Caco-2 (cell line): ENCODE results near the gene FAU. TPM values are rescaled to one million over a fixed set of nuclear protein-coding genes. Genes with fewer than 3 reads are reported as not detected.
A peak's percentile ranks its signal among the peaks of the same experiment; 100 is the strongest.

ENCODE experiments used
- BruUV-seq: library from RNA; stranded (reverse); fragments of 400-500 nt; replicated peaks from 2 replicates; lab custom pipeline; 2021; lab: Mats Ljungman, UMichigan
- CTCF ChIA-PET: fragments of 300-600 bp; sonication (Branson Sonifier 250); formaldehyde crosslinking; loops from one replicate; lab custom pipeline; 2022; ENCODE audit warnings: antibody characterized with exemption; lab: Charles Lee
- POLR2A ChIA-PET: fragments of 300-600 bp; sonication (Branson Sonifier 250); formaldehyde crosslinking; loops from one replicate; lab custom pipeline; 2022; ENCODE audit warnings: antibody characterized with exemption; lab: Charles Lee
- DNase-seq, 2 experiments: peaks; one replicate each; pipeline versions ENCODE4 v3.0.0 to v3.0.0-alpha.2; 2020 to 2022
- H3K27me3 ChIP-seq: replicated peaks from 2 replicates; pipeline ENCODE4 v1.6.0; 2011; ENCODE audit warnings: low read length; ENCODE audit not compliant: control insufficient read depth, insufficient read depth
- H3K36me3 ChIP-seq: 2 replicates; pipeline ENCODE4 v1.5.1; 2011; ENCODE audit warnings: low read length; ENCODE audit not compliant: control insufficient read depth, insufficient read depth
- H3K4me1 ChIP-seq: fragments of 250-450 bp; sonication (Bioruptor Pico); 2 replicates; pipeline ENCODE4 v1.5.1; 2020; ENCODE audit warnings: mild to moderate bottlenecking
- H3K4me3 ChIP-seq: 2 replicates; pipeline ENCODE4 v1.5.1; 2011; ENCODE audit warnings: low read depth, mild to moderate bottlenecking, control low read depth, low read length
- H3K9me3 ChIP-seq: fragments of 250-450 bp; sonication (Bioruptor Pico); 2 replicates; pipeline ENCODE4 v1.5.1; 2020; ENCODE audit warnings: mild to moderate bottlenecking, moderate library complexity
- H3K27ac Mint-ChIP-seq: one replicate; pipeline ENCODE4 v1.8.0; 2022; ENCODE audit warnings: mixed read lengths; ENCODE audit not compliant: unreplicated experiment
- H3K27me3 Mint-ChIP-seq: one replicate; pipeline ENCODE4 v1.8.0; 2022; ENCODE audit warnings: mixed read lengths; ENCODE audit not compliant: insufficient read depth, unreplicated experiment
- H3K36me3 Mint-ChIP-seq: one replicate; pipeline ENCODE4 v1.8.0; 2022; ENCODE audit warnings: mild to moderate bottlenecking, mixed read lengths; ENCODE audit not compliant: insufficient read depth, unreplicated experiment
- H3K4me1 Mint-ChIP-seq: one replicate; pipeline ENCODE4 v1.8.0; 2022; ENCODE audit warnings: low read depth, mixed read lengths; ENCODE audit not compliant: unreplicated experiment
- H3K4me3 Mint-ChIP-seq: one replicate; pipeline ENCODE4 v1.8.0; 2022; ENCODE audit warnings: mild to moderate bottlenecking, moderate library complexity, mixed read lengths; ENCODE audit not compliant: unreplicated experiment
- H3K9me3 Mint-ChIP-seq: one replicate; pipeline ENCODE4 v1.8.0; 2022; ENCODE audit warnings: mixed read lengths; ENCODE audit not compliant: unreplicated experiment
- CTCF ChIP-seq, 2 experiments: fragments of 200-600 bp in 1 of 2; IDR thresholded peaks; 1 replicate in 1 of 2; 2 replicates in 1 of 2; pipeline versions ENCODE4 v1.5.1 to v1.8.0; 2011 to 2022; ENCODE audit warnings: antibody characterized with exemption in 1 of 2, control low read depth in 1 of 2, inconsistent platforms in 1 of 2, low read depth in 1 of 2, low read length in 1 of 2, mild to moderate bottlenecking in 1 of 2, moderate library complexity in 1 of 2; ENCODE audit not compliant: insufficient read depth in 1 of 2, severe bottlenecking in 1 of 2, unreplicated experiment in 1 of 2
- intact Hi-C: fragments of 100-400 bp; cut with micrococcal nuclease; formaldehyde crosslinking; loops from one replicate; pipeline ENCODE4 v1.10.0; 2022; ENCODE audit not compliant: unreplicated experiment
- total RNA-seq: library from RNA; stranded (reverse); gene quantifications from 2 replicates; pipeline ENCODE4 v1.2.3, GENCODE V29; 2022

Gene FAU
- total RNA-seq, 1 experiment from 2014 or later, result 918 TPM

DNA sequence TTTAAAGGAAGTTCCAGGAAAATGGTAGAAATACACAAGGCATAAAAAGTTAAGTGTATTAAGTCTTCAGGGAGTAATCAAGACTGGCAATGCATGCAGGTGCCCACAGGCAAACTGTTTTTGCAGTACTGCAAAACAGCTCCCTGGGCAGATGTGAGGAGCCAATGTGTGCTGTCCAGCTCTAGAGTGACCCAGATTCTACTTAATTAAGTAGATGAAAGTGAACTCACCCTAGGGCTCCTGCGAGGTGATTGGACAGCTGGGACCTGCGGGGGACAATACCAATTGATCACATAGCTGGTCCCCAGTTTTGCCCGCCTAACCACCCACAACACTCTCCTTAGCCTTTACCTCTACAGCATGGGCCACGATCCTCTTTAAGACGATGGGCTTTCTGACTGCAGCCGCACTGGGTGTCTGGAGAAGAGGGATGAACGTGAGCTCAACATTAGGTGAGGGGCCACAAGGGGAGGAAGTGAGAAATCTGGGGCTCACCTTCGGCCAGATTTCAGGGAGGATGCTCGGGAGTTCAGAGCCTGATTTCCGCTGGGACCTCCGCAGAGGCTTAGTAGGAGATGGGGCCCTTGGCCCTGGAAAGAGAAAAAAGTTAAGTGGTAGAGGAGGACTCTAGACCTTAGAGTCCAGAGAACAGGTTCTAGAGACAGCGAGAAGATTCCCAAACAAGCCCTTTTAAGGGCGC lies 38.6 kb downstream of the FAU start:
- peaks cover 24% of the 10 kb centered on the region for H3K4me1 Mint-ChIP-seq
- no peak for TF ChIP-seq CTCF (IDR thresholded peaks at IDR 0.05; ENCODE audit: insufficient read depth in 1 of 2, low read depth in 1 of 2, low read length in 1 of 2, severe bottlenecking in 1 of 2, unreplicated experiment in 1 of 2)
- BruUV-seq, result no TSS peak
- Histone ChIP-seq H3K27me3 (no peaks in the 10 kb centered on the region), H3K9me3 (no peaks in the 10 kb centered on the region), H3K4me3 (peak overlapping the region; percentile 58), H3K36me3 (peaks cover 4% of the 10 kb centered on the region; the same call in 1 of the 2 replicates), H3K4me1 (peaks cover 16% of the 10 kb centered on the region; the same call in 1 of the 2 replicates)
- H3K36me3 Mint-ChIP-seq, result peaks cover 63% of the 10 kb centered on the region
- H3K27me3 Mint-ChIP-seq, result no peaks in the 10 kb centered on the region
- ChIA-PET CTCF (interaction anchor here (0.9 kb wide), 1 partner anchor 69 kb away, joined by 3 read pairs; the partner anchor contains the start of gene ARL2), POLR2A (no interaction called here)
- intact Hi-C loops, result loop anchor here (5.0 kb wide), 1 partner anchor 56 kb away; the partner anchor contains the start of gene SNX15
- no peaks in the 10 kb centered on the region for H3K9me3 Mint-ChIP-seq
- DNase-seq, result no peak
- H3K4me3 Mint-ChIP-seq, result peak overlapping the region; percentile 85
- peak overlapping the region; percentile 98 for H3K27ac Mint-ChIP-seq

- no peaks in the 10 kb centered on the region for H3K27me3 ChIP-seq
- peaks cover 6% of the 10 kb centered on the region; the same call in 1 of the 2 replicates for H3K4me1 ChIP-seq
- ChIA-PET CTCF (interaction anchor here (0.5 kb wide), 1 partner anchor 196 kb away, joined by 5 read pairs; no protein-coding TSS in a partner anchor), POLR2A (interaction anchor here (0.6 kb wide), 1 partner anchor 440 kb away, joined by 5 read pairs; no protein-coding TSS in a partner anchor)
- no peak overlapping the region for H3K4me3 Mint-ChIP-seq
- DNase-seq, result no peak
- H3K27ac Mint-ChIP-seq, result no peak overlapping the region
- H3K9me3 Mint-ChIP-seq, result no peaks in the 10 kb centered on the region
- H3K4me3 ChIP-seq, result no peak overlapping the region
- H3K9me3 ChIP-seq, result no peaks in the 10 kb centered on the region
- TF ChIP-seq CTCF (IDR thresholded peaks at IDR 0.05; ENCODE audit: insufficient read depth in 1 of 2, low read depth in 1 of 2, low read length in 1 of 2, severe bottlenecking in 1 of 2, unreplicated experiment in 1 of 2), result no peak
- BruUV-seq, result no TSS peak
- peaks cover 18% of the 10 kb centered on the region for H3K4me1 Mint-ChIP-seq
- intact Hi-C loops, result loop anchor here (2.0 to 5.0 kb wide), 2 partner anchors 37 to 64 kb away; partner anchors contain the start of genes ARL2 and SAC3D1
- H3K36me3 ChIP-seq, result peaks cover 6% of the 10 kb centered on the region; the same call in 1 of the 2 replicates
- H3K27me3 Mint-ChIP-seq, result no peaks in the 10 kb centered on the region
- peaks cover 80% of the 10 kb centered on the region for H3K36me3 Mint-ChIP-seq
Measured at GRCh38 chr11:65078786-65079342, 43.1 kb downstream of the FAU start.

GRCh38 chr11:65078151-65078550 lies 43.8 kb downstream of the FAU start:
- intact Hi-C loops, result loop anchor here (2.0 to 5.0 kb wide), 2 partner anchors 36 to 63 kb away; partner anchors contain the start of genes ARL2 and SAC3D1
- POLR2A ChIA-PET, result interaction anchor here (0.6 kb wide), 1 partner anchor 440 kb away, joined by 5 read pairs; no protein-coding TSS in a partner anchor
- peaks cover 6% of the 10 kb centered on the region; the same call in 1 of the 2 replicates for H3K36me3 ChIP-seq
- H3K4me1 ChIP-seq, result peaks cover 6% of the 10 kb centered on the region; the same call in 1 of the 2 replicates
- CTCF ChIA-PET, result interaction anchor here (0.5 kb wide), 1 partner anchor 197 kb away, joined by 5 read pairs; no protein-coding TSS in a partner anchor
- H3K36me3 Mint-ChIP-seq, result peaks cover 72% of the 10 kb centered on the region
- no peak overlapping the region for H3K4me3 Mint-ChIP-seq
- no peaks in the 10 kb centered on the region for H3K27me3 Mint-ChIP-seq
- H3K27ac Mint-ChIP-seq, result peak overlapping the region; percentile 32
- no peaks in the 10 kb centered on the region for H3K9me3 Mint-ChIP-seq
- no peaks in the 10 kb centered on the region for H3K9me3 ChIP-seq
- H3K27me3 ChIP-seq, result no peaks in the 10 kb centered on the region
- BruUV-seq, result no TSS peak
- no peak overlapping the region for H3K4me3 ChIP-seq
- TF ChIP-seq CTCF (IDR thresholded peaks at IDR 0.05; ENCODE audit: insufficient read depth in 1 of 2, low read depth in 1 of 2, low read length in 1 of 2, severe bottlenecking in 1 of 2, unreplicated experiment in 1 of 2), result peak; percentile 61 to 79
- peaks cover 18% of the 10 kb centered on the region for H3K4me1 Mint-ChIP-seq
- peak; percentile 63 to 76 for DNase-seq
